ENCODE results near the gene PDE10A. TPM values are rescaled to one million over a fixed set of nuclear protein-coding genes. Genes with fewer than 3 reads are reported as not detected.

The PDE10A gene
- total RNA-seq, 1 experiment from 2014 or later, result 0.31 TPM

- Histone ChIP-seq H3K79me2 (ENCODE audit: insufficient read depth, low read length) (no peaks in the 10 kb centered on the region), H3K23me2 (ENCODE audit: insufficient read length, low read depth, low read length, poor library complexity, severe bottlenecking) (no peaks in the 10 kb centered on the region), H3K27ac (ENCODE audit: insufficient read length, low read depth, low read length) (no peak overlapping the region), H3K56ac (ENCODE audit: insufficient read length, low read depth, low read length) (no peak overlapping the region), H3K9me3 (ENCODE audit: control insufficient read depth, low read depth, low read length) (no peaks in the 10 kb centered on the region), H4K20me1 (ENCODE audit: control insufficient read depth, insufficient read depth, insufficient read length) (no peaks in the 10 kb centered on the region), H2BK12ac (ENCODE audit: insufficient read length, low read depth, low read length) (no peak overlapping the region), H4K91ac (ENCODE audit: insufficient read length, low read depth, low read length) (no peak overlapping the region), H3K18ac (ENCODE audit: insufficient read length, low read depth, low read length) (no peak overlapping the region), H3K4ac (ENCODE audit: low read depth, low read length) (no peak overlapping the region), H3K14ac (ENCODE audit: insufficient read depth, low read length) (no peak overlapping the region), H2BK5ac (ENCODE audit: insufficient read length, low read length) (no peak overlapping the region), H3K4me2 (ENCODE audit: insufficient read depth, insufficient read length, low read length) (no peak overlapping the region), H4K5ac (ENCODE audit: insufficient read length, low read depth, low read length) (no peak overlapping the region), H4K8ac (replicated peaks; ENCODE audit: insufficient read length, low read depth, low read length) (no peak overlapping the region), H2BK20ac (ENCODE audit: low read depth, low read length, poor library complexity, severe bottlenecking) (no peak overlapping the region), H3K27me3 (ENCODE audit: insufficient read depth, low read length) (no peaks in the 10 kb centered on the region), H2AFZ (ENCODE audit: low read length) (no peak overlapping the region), H2AK5ac (ENCODE audit: insufficient read length, low read length) (no peak overlapping the region), H2BK120ac (ENCODE audit: low read depth, low read length, poor library complexity, severe bottlenecking) (no peak overlapping the region), H3K4me1 (ENCODE audit: insufficient read depth, low read length) (no peaks in the 10 kb centered on the region; the same call in 1 of the 2 replicates), H3K9ac (ENCODE audit: extremely low read depth, insufficient read length, low read length) (no peak overlapping the region), H2BK15ac (ENCODE audit: low read depth, low read length) (no peak overlapping the region), H3K23ac (ENCODE audit: insufficient read length, low read depth, low read length) (no peak overlapping the region), H3T11ph (ENCODE audit: low read length) (no peak overlapping the region), H3K79me1 (ENCODE audit: insufficient read depth, low read depth, low read length, poor library complexity, severe bottlenecking) (no peaks in the 10 kb centered on the region)
- Mint-ChIP-seq H3K27me3 (ENCODE audit: low read depth) (no peaks in the 10 kb centered on the region), H3K4me3 (no peak overlapping the region), H3K9me3 (peaks cover 0 to 5% of the 10 kb centered on the region in 2 experiments; a peak in 2 of 5 replicates), H3K36me3 (ENCODE audit: insufficient read depth in 1 of 3, low read depth in 3 of 3) (peaks cover 0 to 12% (median 4%) of the 10 kb centered on the region in 3 experiments; a peak in 3 of 7 replicates), H3K27ac (no peak overlapping the region), H3K4me1 (peaks cover 4 to 6% of the 10 kb centered on the region in 2 experiments)
- DNase-seq, result no peak
- 100% methylated on average over 1 of the region's 4 CpGs for whole genome bisulfite sequencing (ENCODE audit: extremely low coverage, insufficient read length, low lambda C conversion rate)
- TF ChIP-seq CTCF (conservative IDR thresholded peaks at IDR 0.05), result no peak
Measured at GRCh38 chr6:165628955-165629354, 34.1 kb downstream of the PDE10A start.

All from H9 (cell line).